Mesenteric fat pad (tissue), 1 donor: ENCODE data around the gene LCE7A. TPM values are rescaled to one million over a fixed set of nuclear protein-coding genes. Genes with fewer than 3 reads are reported as not detected.

Source experiments
- DNase-seq: peaks from one replicate; pipeline ENCODE4 v3.0.0-alpha.2; 2020; ENCODE audit warnings: low spot score
- total RNA-seq: library from RNA; stranded (reverse); fragmentation: NEBNext Ultra II Directional; extraction: Animal tissue kit (Norgen Biotek cat#: 25700); gene quantifications from one replicate; pipeline ENCODE4 v1.2.1, GENCODE V29; 2021
- donor health status: DM: yes; HTN: yes; CAD: no.

The LCE7A gene
- total RNA-seq, 1 donor from 2014 or later: not detected

- no peak for DNase-seq
Measured at GRCh38 chr1:152880316-152880715, 20.5 kb downstream of the LCE7A start.

DNA sequence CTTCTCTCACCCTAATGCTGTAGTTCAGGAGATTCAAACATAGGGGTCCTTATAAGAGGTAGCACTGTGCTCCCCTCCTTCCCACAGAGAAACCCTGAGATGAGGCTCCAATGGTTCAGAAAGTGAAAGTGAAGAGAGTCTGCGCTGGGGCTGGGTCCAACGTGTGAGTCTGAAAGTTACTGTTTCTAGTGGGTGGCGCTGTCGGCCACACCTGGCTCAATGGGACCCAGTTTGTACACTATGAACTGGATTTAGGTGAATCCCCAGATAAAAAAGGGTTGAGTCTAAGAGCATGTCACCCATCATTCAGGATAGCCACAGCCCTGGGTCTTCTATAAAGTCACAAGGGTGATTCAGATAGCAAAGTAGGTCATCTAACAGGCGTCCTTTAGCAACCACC lies 21.1 kb downstream of the LCE7A start:
- DNase-seq: peak; percentile 59

GRCh38 chr1:152884085-152884484 lies 24.3 kb downstream of the LCE7A start:
- DNase-seq: no peak

- no peak for DNase-seq
Measured at GRCh38 chr1:152884506-152884905, 24.7 kb downstream of the LCE7A start.

DNA sequence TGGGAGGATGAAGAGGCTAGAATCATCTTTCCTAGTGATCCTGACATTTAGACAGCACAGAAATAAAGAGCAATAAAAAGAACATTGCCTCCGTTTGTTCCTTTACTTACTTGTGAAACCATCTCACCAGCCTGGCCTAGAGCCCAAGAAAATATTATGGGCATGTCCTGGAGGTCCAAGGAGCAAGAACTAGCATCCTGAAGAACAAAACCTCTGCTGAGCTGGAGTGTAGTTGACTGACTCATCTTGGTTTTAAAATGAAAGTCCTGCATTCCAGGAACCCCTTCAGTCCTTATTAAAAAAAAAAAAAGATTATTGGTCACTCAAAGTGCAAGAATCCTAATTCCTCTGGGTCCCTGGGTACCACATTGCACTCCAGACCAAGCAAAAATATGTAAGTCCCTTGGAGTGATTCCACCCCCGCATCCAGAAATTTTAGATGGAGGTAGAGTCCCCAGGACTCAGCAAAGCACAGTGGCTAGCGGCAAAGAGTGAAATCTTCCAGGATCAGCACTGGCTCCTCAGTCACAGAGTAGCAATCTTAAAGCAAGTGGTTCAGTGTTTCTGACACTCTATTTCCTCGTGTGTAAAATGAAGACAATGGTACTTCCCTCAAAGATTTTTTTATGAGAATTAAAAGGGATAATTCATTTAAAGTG lies 25.3 kb downstream of the LCE7A start:
- DNase-seq: no peak

GRCh38 chr1:152886085-152886484 lies 26.3 kb downstream of the LCE7A start:
- no peak for DNase-seq

GRCh38 chr1:152886758-152887409 lies 27.1 kb downstream of the LCE7A start:
- no peak for DNase-seq

GRCh38 chr1:152888126-152888525 lies 28.3 kb downstream of the LCE7A start:
- no peak for DNase-seq

GRCh38 chr1:152899027-152899426 lies 39.2 kb downstream of the LCE7A start:
- no peak for DNase-seq

DNA sequence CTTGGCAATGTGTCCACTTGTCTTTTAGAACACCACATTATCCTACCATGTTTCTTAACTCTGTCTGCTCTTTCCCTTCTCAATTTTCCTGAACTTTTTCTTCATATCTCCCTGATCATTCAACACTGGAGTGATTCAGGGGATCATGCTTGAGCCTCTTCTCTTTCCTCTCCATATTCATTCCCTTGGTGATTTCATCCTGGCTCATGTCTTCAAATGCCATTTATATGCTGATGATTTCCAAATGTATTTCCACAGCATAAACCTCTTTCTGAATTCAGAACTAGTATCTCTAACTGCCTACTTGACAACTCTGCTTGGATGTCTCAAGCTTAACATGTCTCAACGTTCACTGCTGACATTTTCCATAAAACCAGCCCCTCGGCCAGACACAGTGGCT lies 40.1 kb downstream of the LCE7A start:
- DNase-seq: no peak

GRCh38 chr1:152901631-152902030 lies 41.8 kb downstream of the LCE7A start:
- DNase-seq: no peak

- no peak for DNase-seq
Measured at GRCh38 chr1:152902636-152903035, 42.8 kb downstream of the LCE7A start.

GRCh38 chr1:152904688-152905440 lies 45.1 kb downstream of the LCE7A start:
- no peak for DNase-seq

GRCh38 chr1:152906023-152906565 lies 46.3 kb downstream of the LCE7A start:
- no peak for DNase-seq

- DNase-seq: no peak
Measured at GRCh38 chr1:152907686-152908601, 48.1 kb downstream of the LCE7A start, which contains the start of gene IVL. TSS of gene IVL (plus strand) at chr1:152908546. CDS start at chr1:152909798, 1,252 bp downstream.

GRCh38 chr1:152909206-152909605 lies 49.4 kb downstream of the LCE7A start:
- DNase-seq: no peak

Other genes with a start within 250 kb of the LCE7A start
- not detected for gene LCE3B, start 246.2 kb upstream of the LCE7A start, total RNA-seq
- not detected for gene LCE3A, start 236.9 kb upstream of the LCE7A start, total RNA-seq
- not detected for gene LCE2D, start 196.6 kb upstream of the LCE7A start, total RNA-seq
- not detected for gene LCE2C, start 184.7 kb upstream of the LCE7A start, total RNA-seq
- not detected for gene LCE2B, start 173.9 kb upstream of the LCE7A start, total RNA-seq
- gene LCE2A, start 161.7 kb upstream of the LCE7A start, total RNA-seq: not detected
- not detected for gene LCE4A, start 151.8 kb upstream of the LCE7A start, total RNA-seq
- gene KPRP, start 102.0 kb upstream of the LCE7A start, total RNA-seq: not detected
- not detected for gene LCE1F, start 84.9 kb upstream of the LCE7A start, total RNA-seq
- not detected for gene LCE1E, start 73.7 kb upstream of the LCE7A start, total RNA-seq
- gene LCE1D, start 63.3 kb upstream of the LCE7A start, total RNA-seq: not detected
- gene LCE1C, start 53.3 kb upstream of the LCE7A start, total RNA-seq: not detected
- gene LCE1B, start 48.0 kb upstream of the LCE7A start, total RNA-seq: not detected
- gene LCE1A, start 32.5 kb upstream of the LCE7A start, total RNA-seq: not detected
- not detected for gene LCE6A, start 17.1 kb upstream of the LCE7A start, total RNA-seq
- gene SMCP, start 18.3 kb downstream of the LCE7A start, total RNA-seq: not detected
- not detected for gene IVL, start 48.5 kb downstream of the LCE7A start, total RNA-seq
- not detected for gene SPRR5, start 87.2 kb downstream of the LCE7A start, total RNA-seq
- gene SPRR4, start 110.7 kb downstream of the LCE7A start, total RNA-seq: not detected
- not detected for gene SPRR1A, start 124.1 kb downstream of the LCE7A start, total RNA-seq
- not detected for gene SPRR3, start 141.8 kb downstream of the LCE7A start, total RNA-seq
- gene SPRR1B, start 171.2 kb downstream of the LCE7A start, total RNA-seq: not detected
- not detected for gene SPRR2D, start 181.1 kb downstream of the LCE7A start, total RNA-seq
- not detected for gene SPRR2A, start 197.5 kb downstream of the LCE7A start, total RNA-seq
- not detected for gene SPRR2B, start 211.6 kb downstream of the LCE7A start, total RNA-seq
- gene SPRR2E, start 234.5 kb downstream of the LCE7A start, total RNA-seq: not detected